NCI-H1694 (cell line): ENCODE data around the gene ZRANB3.

Experiments
- DNase-seq: peaks from one replicate; lab custom pipeline; 2025; lab: John Stamatoyannopoulos, UW

ZRANB3 gene

GRCh38 chr2:135252805-135253458 lies 278.1 kb downstream of the ZRANB3 start:
- no peak for DNase-seq

GRCh38 chr2:135248611-135249010 lies 282.4 kb downstream of the ZRANB3 start:
- no peak for DNase-seq

GRCh38 chr2:135246711-135247270 lies 284.2 kb downstream of the ZRANB3 start:
- DNase-seq = no peak

- no peak for DNase-seq
Observed at GRCh38 chr2:135245071-135245470, 285.9 kb downstream of the ZRANB3 start.

GRCh38 chr2:135238651-135239050 lies 292.4 kb downstream of the ZRANB3 start:
- no peak for DNase-seq

GRCh38 chr2:135230150-135230549 lies 300.9 kb downstream of the ZRANB3 start:
- DNase-seq = no peak

GRCh38 chr2:135227386-135227785 lies 303.6 kb downstream of the ZRANB3 start:
- no peak for DNase-seq

- DNase-seq = no peak
Observed at GRCh38 chr2:135226961-135227360, 304.1 kb downstream of the ZRANB3 start.

GRCh38 chr2:135225781-135226180 lies 305.2 kb downstream of the ZRANB3 start:
- DNase-seq = no peak

- DNase-seq = no peak
Observed at GRCh38 chr2:135219226-135219625, 311.8 kb downstream of the ZRANB3 start.

GRCh38 chr2:135218426-135218825 lies 312.6 kb downstream of the ZRANB3 start:
- no peak for DNase-seq

- DNase-seq = no peak
Observed at GRCh38 chr2:135212757-135213156, 318.3 kb downstream of the ZRANB3 start.

- no peak for DNase-seq
Observed at GRCh38 chr2:135208016-135208415, 323.0 kb downstream of the ZRANB3 start.

- no peak for DNase-seq
Observed at GRCh38 chr2:135203944-135204343, 327.1 kb downstream of the ZRANB3 start.

- DNase-seq = no peak
Observed at GRCh38 chr2:135202751-135203150, 328.3 kb downstream of the ZRANB3 start.

GRCh38 chr2:135198481-135198880 lies 332.5 kb downstream of the ZRANB3 start:
- no peak for DNase-seq

- no peak for DNase-seq
Observed at GRCh38 chr2:135190799-135191198, 340.2 kb downstream of the ZRANB3 start.

GRCh38 chr2:135189148-135189547 lies 341.9 kb downstream of the ZRANB3 start:
- no peak for DNase-seq

- DNase-seq = no peak
Observed at GRCh38 chr2:135187270-135187669, 343.7 kb downstream of the ZRANB3 start.

GRCh38 chr2:135186054-135186453 lies 345.0 kb downstream of the ZRANB3 start:
- no peak for DNase-seq

- no peak for DNase-seq
Observed at GRCh38 chr2:135183822-135184221, 347.2 kb downstream of the ZRANB3 start.

GRCh38 chr2:135182601-135183000 lies 348.4 kb downstream of the ZRANB3 start:
- no peak for DNase-seq

- DNase-seq = no peak
Observed at GRCh38 chr2:135182190-135182589, 348.8 kb downstream of the ZRANB3 start.

- no peak for DNase-seq
Observed at GRCh38 chr2:135179689-135180088, 351.3 kb downstream of the ZRANB3 start.
